ENCODE results near the gene ARFGAP1.

ARFGAP1 gene

GRCh38 chr20:63280929-63281545 is 8.4 kb downstream of the ARFGAP1 start:
- no peak for DNase-seq

GRCh38 chr20:63281742-63282665 is 9.4 kb downstream of the ARFGAP1 start:
- DNase-seq: no peak

- DNase-seq: no peak
Observed at GRCh38 chr20:63282946-63283345, 10.3 kb downstream of the ARFGAP1 start.

- DNase-seq: no peak
Observed at GRCh38 chr20:63283397-63284082, 10.9 kb downstream of the ARFGAP1 start.

GRCh38 chr20:63284083-63284440 is 11.4 kb downstream of the ARFGAP1 start:
- peak in 1 of 6 experiments; percentile 36 for DNase-seq

- DNase-seq: no peak
Observed at GRCh38 chr20:63284544-63284949, 11.9 kb downstream of the ARFGAP1 start.

GRCh38 chr20:63284981-63285524 is 12.4 kb downstream of the ARFGAP1 start:
- DNase-seq: no peak

GRCh38 chr20:63285636-63286615 is 13.3 kb downstream of the ARFGAP1 start:
- DNase-seq: no peak

DNA sequence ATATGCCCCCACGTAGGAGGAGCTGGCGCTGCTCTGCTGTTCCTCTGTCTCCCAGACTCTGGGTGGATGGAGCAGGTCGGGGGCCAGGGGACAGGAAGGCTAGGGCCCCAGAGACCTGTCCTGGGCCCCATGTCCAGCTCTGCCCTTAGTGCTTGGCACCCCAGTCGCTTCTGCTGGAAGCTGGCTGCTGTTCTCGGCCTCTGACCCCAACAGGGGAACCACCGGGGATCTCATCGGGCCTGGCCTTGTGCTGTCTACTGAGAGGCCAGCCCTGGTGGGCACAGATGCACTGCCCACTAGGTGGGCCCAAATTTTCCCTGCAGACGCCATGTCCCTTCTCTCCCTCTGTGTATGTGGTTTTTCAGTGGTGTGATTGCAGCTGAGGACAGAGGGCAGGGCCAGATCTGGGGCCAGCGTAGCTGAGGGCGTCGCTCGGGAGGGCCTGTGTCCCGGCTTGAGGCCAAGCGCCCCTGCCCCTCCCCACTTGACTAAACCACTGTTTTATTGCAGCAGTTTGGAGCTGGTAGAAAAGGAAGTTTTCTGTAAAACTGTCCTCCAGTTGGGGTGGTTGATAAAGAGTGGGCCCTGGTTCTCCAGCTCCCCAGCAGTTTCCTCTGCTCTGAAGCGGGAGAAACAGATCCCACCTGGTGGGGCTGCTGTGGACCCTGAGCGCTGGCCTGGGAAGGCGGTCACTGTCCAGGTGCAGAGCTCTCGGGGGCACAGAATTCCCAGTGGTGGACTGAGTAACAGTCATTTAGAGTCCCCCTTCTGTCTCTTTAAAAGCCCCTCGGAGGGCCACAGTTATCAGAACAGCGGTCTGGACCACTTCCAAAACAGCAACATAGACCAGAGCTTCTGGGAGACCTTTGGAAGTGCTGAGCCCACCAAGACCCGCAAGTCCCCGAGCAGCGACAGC is 14.4 kb downstream of the ARFGAP1 start:
- DNase-seq: no peak

GRCh38 chr20:63287697-63288580 is 15.3 kb downstream of the ARFGAP1 start:
- no peak for DNase-seq

GRCh38 chr20:63288581-63289251 is 16.1 kb downstream of the ARFGAP1 start:
- no peak for DNase-seq

DNA sequence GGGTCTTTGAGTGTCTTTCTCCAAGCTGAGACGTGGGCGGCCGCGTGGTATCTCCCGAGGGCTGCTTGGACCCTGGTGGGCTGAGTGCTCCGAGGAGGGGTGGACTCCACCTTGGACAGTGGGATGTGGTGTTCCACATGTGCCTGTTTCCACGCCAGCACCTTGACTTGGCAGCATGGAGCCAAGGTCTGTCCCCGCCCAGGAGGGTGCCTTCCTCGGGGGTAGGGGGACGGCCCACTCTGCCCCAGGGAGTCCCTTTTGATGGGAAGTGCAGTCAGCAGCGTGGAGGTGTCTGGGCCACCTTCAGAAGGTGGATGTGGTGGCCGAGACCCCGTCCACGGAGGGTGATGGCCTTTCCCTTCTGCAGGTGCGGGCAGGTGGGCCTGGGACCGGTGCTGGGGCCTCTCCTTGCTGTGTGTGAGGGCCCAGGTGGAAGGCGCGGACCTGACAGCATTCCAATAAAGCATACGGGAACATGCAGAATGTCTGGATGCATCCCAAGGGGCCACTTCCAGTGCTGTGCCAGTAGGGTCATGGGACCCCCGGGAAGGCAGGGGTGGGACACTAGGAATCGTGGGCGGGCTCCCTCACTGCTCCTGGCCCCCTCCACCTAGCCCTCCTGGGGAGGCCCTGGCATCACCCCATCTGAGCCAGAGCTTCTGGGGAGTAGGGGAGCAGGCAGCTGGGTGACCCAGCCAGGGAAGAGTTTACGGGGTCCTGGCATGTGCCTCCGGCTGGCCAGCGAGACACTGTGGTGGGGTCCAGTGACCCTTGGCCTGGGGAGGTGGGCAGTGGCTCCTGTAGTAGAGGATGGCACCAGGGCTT is 16.9 kb downstream of the ARFGAP1 start:
- DNase-seq: no peak

- DNase-seq: no peak
Observed at GRCh38 chr20:63290136-63290676, 17.6 kb downstream of the ARFGAP1 start.

DNA sequence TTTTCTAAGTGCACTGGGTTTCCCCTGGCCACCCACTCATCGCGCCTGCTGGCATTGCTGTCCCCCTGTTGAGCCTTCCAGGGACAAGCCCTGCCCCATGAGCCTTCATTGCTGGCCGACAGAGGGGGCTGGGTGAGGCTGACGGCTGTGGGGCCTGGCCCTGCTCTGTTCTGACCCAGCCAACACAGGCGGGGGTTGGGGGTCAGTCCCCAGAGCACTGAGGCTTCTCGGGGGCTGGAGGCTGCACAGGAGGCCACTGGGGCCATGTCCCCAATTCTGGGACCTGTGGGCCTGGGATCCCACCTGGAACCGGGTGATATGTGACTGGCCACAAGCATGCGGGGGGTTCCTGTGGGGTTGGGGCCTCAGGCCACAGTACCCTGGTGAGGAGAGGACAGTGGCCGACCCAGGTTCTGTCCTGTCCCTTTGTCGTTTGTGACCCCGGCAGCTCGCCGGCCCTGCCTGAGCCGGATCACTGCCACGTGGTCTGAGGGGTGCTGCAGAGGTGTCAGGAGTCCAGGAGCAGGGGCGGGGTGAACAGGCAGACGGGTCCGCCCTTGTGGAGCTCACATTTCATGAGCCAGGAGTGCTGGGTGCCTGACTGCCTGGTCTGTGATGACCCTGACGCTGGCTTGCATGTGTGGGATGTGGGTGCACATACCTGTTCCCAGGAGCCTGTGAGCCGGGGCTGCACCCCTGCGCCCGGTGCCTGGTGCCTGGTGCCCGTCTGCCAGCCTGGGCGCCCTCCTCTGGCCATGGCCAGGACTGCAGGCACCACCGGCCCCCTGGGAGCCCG is 18.3 kb downstream of the ARFGAP1 start:
- peak; percentile 16 to 57 (median 37) for DNase-seq

DNA sequence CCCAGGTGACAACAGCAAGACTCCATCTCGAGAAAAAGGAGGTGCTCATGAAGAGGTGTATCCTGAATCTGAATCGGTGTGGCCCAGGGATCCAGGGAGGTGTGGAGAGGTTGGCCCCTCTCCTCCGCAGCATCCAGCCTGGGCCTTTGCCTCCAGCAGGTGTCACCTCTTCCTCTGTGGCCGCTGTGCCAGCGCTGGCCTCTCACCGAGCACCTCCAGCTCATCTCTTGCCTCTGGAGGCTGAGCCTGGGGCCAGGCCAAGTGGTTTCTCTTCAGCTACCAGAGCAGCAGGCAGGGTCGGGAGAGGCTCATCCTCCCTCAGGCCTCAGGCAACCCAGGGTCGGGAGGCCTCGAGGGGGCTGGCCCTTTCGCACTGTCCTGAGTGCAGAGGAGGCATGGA is 19.2 kb downstream of the ARFGAP1 start:
- DNase-seq: no peak

DNA sequence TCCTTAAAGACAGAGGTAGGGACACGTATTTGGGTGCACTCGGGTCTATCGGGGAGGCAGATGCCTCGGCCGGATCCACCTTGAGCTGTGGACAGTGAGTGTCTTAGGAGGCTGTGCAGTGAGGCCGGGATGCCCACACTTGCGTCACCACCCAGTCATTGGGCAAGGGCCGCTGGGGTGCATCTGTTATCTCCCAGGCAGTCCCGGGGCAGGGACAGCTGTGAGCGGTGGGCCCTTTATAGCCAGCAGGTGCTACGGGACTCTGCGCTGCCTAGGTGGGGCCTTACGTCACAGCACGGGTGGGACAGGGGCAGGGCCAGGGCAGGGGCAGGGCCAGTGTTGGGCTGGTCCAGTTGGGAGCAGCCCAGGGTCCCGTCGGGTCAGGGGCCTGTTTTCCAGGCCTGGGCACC is 19.7 kb downstream of the ARFGAP1 start:
- no peak for DNase-seq

DNA sequence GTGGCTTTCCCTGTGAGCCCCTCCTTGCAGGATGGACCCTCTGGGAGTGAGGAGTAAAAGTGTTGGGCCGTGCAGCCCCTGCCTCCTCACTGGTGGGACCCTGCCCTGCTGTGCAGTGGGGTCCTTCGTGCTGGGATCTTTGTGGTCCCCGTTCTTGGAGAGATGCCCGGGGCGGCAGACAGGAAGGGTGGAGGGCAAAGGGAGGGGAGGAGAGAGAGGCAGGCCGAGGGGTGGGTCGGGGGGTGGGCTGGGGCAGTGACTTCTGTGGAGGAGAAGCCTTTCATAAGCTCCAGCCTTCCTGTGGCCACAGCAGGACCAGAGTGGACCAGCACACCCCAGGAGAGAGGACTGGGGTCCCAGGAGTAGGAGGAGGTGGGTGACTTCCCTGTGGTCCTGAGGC is 20.3 kb downstream of the ARFGAP1 start, which contains the start of gene COL20A1:
COL20A1 (plus strand) TSS at position 283 of the 400 bp plus-strand sequence. CDS start 1,922 bp downstream, outside the sequence.
- no peak for DNase-seq
